ENCODE results near the gene ACTR3C. TPM values are rescaled to one million over a fixed set of nuclear protein-coding genes. Genes with fewer than 3 reads are reported as not detected.

The ACTR3C gene
- polyA plus RNA-seq (ENCODE audit: insufficient read length in 10 of 10) = 1 to 10 TPM in 8 of 10 donors, under 1 TPM in 2; 0.59 to 3.2 (median 1.4) TPM
- long read RNA-seq, donor 1 = 0 reads
- long read RNA-seq, donor 2, full-length matches to known transcripts = 1 of 1 reads
- long read RNA-seq, donor 2, partial matches to known transcripts = 0 of 1 reads
- long read RNA-seq, donor 2, other reads (novel, unspliced or antisense) = 0 of 1 reads
- long read RNA-seq, donor 3 = 0 reads
- long read RNA-seq, donor 4 = 0 reads
- long read RNA-seq, donor 5 = 0 reads
- long read RNA-seq, donor 6 = 0 reads
- long read RNA-seq, donor 7 = 0 reads
- long read RNA-seq, donor 8 = 0 reads
- long read RNA-seq, donor 9 = 0 reads

DNA sequence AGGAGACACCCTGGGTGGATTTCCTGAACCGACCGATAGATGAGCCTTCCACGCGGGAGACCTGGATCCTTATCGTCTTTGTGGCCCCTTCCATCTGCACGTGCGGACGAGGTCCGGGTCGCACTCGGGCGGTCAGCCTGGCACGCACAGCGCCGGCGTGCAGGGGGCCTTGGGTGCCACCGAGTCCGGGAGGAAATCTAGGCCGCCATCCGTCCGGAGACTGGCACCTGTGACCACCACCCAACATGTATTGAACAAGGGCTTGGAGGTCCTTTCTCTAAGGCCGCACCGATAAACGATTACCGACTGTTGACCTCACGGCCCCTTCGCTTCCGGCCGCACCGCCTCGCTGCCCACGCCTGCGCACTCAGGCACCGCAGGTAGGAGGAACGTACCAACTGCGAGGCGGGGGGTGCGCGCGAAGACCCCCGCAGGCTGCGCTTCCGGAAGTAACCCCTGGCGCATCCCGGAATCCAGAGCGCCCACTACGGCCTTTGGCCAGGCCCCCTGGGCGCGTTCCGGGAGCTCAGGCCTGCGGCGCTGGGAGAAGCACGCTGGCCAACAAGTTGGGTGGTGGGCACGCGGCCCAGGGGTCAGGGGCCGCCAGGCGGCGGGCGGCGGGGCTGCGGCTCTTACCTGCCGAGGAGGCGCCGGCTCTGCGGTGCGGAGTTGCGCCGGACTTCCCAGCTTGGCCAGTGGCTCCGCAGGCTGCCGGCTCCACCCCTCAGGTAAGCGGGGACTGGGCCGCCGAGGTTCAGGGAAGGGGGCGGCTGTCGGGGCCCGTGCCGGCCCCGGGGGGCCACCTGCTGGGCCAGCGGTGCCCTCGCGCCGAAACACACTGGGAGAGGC is at the start of gene ACTR3C, which contains the start of gene LRRC61:
ACTR3C (minus strand) TSS at position 713 of the 849 bp plus-strand sequence. CDS start 28,249 bp downstream, outside the sequence.
LRRC61 (plus strand) TSS at position 523 of the 849 bp plus-strand sequence. CDS start 13,507 bp downstream, outside the sequence.
- peak in 1 of 3 donors; percentile 73 for DNase-seq

DNA sequence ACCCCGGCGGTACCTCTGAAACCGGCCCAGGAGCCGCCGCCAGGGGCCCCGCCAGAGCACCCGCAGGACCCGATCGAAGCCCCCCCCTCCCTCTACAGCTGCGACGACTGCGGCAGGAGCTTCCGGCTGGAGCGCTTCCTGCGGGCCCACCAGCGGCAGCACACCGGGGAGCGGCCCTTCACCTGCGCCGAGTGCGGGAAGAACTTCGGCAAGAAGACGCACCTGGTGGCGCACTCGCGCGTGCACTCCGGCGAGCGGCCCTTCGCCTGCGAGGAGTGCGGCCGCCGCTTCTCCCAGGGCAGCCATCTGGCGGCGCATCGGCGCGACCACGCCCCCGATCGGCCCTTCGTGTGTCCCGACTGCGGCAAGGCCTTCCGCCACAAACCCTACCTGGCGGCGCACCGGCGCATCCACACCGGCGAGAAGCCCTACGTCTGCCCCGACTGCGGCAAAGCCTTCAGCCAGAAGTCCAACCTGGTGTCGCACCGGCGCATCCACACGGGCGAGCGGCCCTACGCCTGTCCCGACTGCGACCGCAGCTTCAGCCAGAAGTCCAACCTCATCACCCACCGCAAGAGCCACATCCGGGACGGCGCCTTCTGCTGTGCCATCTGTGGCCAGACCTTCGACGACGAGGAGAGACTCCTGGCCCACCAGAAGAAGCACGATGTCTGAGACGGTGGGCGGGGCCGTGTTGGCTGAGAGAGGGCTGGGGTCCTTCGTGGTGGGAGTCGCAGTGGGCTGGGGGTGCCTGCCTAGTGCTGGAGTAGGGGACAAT is 49.1 kb upstream of the ACTR3C start:
- no peak for DNase-seq

DNA sequence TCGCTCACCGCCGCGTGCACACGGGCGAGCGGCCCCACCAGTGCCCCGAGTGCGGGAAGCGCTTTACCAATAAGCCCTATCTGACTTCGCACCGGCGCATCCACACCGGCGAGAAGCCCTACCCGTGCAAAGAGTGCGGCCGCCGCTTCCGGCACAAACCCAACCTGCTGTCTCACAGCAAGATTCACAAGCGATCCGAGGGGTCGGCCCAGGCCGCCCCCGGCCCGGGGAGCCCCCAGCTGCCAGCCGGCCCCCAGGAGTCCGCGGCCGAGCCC is 48.6 kb upstream of the ACTR3C start:
- no peak for DNase-seq

DNA sequence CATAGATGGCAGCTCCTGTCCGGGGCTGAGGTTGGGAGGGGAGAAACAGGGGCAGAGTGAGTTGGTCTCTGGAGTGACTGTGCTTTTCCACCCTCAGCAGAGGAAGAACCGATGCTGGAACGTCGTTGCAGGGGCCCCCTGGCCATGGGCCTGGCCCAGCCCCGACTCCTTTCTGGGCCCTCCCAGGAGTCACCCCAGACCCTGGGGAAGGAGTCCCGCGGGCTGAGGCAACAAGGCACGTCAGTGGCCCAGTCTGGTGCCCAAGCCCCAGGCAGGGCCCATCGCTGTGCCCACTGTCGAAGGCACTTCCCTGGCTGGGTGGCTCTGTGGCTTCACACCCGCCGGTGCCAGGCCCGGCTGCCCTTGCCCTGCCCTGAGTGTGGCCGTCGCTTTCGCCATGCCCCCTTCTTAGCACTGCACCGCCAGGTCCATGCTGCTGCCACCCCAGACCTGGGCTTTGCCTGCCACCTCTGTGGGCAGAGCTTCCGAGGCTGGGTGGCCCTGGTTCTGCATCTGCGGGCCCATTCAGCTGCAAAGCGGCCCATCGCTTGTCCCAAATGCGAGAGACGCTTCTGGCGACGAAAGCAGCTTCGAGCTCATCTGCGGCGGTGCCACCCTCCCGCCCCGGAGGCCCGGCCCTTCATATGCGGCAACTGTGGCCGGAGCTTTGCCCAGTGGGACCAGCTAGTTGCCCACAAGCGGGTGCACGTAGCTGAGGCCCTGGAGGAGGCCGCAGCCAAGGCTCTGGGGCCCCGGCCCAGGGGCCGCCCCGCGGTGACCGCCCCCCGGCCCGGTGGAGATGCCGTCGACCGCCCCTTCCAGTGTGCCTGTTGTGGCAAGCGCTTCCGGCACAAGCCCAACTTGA is 48.0 kb upstream of the ACTR3C start:
- no peak for DNase-seq

DNA sequence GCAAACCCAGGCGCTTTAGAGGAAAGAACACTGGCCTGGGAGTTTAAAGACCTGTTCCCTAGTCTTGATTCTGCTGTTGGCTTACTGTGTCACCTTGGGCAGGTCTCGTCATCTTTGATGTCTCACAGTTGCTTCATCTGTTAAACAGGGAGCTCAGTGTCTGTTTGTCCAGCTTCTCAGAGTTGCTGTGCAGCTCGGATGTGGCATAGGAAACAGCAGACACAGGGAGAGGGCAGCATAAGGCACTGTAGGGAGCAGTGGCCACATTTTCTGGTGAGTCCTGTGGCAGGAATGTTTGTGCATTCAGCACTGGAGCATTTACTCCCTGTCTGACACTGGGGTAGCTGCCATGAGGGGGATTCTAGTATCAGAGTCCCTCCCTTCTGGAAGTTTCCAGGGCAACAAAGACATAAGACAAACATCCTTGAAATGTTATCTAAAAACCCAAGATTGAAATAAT is 47.3 kb upstream of the ACTR3C start:
- DNase-seq = no peak

DNA sequence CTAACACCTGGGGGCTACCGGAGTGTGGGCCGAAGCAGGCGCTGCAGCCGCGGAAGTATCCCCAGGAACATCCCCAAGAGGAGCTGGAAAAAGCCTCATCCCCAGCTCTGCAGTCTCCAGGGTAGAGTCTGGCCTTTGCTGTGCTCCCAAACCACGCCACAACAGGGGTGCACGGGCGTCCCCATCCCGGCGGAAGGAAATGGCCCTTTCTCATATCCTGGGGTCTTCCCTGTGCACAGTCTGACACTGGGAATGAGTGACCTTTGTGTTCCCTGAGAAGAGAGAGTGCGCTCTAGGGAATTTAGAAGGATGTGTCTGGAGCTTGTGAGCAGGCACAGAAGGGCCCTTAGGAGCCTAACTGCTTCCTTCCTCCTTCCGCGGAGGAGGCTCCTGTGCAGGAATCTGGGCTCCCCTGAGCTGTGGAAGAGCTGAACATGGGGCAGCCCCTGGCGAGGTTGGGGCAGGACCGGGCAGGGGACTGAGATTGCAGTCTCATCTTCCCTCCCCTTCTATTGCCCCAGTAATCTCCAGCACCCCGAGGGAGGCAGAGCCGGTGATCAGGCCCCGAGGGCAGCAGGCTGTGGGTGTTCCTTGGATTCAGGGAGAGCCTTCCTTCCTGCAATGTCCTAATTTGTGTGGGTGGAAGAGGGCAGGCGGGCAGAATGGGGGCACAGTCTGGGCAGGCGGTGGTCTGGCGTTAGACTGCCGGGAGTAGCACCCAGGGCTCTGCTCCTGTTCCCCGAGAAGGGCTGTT is 46.6 kb upstream of the ACTR3C start:
- no peak for DNase-seq

DNA sequence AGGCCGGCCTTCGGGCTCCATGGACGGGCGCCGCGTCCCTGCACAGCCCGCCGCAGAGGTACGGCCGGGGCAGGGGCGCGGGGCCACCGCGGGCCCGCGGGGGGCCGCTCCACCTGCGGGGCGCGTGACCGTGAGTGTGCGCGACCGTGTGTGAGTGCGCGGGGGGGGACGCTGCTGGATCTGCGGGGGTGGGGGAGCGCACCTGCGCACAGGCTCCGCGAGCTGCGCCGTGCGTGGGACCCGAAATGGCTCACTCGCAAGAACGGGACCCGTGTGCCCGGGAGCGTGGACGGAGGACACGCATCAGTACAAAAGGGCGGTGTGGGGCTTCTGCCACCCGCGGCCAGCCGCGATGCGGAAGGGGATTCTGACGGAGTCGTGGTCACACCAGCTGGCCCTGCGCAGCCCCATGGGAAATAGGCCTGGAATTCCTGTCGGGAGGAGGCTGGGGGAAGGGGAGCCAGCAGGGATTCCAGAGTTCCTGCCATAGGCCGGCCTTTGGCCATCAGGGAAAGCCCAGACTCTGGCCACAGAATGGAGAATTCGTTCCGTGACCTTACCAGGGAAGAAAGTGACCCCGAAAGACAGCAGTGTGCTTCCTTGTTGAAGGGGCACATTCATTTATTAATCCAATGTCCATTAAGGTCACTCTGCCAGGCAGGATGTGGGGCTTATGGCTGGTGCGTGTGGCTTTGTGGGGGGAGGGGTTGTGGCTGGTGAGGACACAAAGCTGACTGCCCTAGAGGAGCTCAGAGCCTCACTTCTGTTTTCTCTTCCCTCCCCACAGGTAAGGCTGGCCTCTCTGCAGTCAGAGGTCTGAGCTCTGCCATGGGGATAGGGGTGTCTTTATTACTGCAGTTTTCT is 45.8 kb upstream of the ACTR3C start:
- peak; percentile 63 to 77 (median 64) for DNase-seq

DNA sequence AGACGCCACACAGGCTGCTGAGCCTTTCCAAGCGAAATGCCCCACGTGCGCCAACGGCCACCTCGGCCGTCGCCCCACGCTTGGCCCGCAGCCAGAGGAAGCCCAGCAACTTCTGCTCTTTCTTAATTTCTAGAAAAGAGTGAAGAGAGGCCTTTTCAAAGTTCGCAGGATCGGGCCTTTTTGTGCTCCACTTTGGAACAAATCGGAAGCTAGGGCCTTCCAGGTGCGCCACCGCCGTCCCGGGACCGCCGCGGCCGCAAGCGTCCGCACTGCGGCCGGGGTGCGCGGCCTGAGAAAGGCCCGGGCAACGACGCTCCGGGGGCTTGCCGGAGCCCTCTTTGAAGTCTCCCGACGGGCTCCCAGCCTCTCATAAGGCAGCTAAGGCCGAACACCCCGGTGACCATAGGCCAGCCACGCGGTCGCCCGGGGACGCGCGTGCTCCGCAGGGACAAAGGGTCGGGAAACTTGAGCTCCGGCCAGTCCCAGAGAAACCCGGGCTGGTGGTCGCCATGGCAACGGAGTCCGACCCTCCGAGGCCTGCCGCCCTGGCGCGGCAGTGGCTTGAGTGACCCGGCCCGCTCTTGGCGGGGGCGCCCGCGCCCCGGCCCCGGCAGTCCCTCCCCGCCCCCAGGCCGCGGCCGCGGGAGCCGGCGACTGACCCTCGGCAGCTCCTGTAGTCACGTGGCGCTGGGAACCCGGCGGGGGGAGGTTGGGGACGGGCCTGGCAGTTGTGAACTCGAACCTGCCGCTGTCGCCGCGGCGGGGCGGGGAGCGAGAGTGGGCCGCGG is 44.9 kb upstream of the ACTR3C start, which contains the start of gene REPIN1:
REPIN1 (plus strand) TSS at position 727 of the 788 bp plus-strand sequence. CDS start 890 bp downstream, outside the sequence.
- DNase-seq = peak; percentile 86 to 95 (median 92)

DNA sequence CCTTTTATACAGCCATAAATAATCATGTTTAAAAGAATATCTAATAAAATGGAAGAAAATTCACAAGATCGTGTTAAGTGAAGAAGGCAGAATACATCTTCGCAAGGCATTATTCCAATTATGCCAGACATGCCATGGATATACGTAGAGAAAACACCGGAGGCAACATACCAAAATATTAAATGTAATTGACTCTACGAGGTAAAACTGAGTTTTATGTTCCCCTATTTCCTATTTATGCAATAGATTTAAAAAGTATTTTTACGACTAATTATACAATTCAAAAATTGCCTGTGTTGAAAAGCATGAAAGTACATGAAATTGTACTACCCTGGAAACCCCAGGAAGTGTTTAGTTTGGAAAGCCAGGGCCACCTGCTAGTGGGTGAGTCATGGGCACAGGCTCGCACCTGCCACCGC is 44.3 kb upstream of the ACTR3C start:
- DNase-seq = no peak

DNA sequence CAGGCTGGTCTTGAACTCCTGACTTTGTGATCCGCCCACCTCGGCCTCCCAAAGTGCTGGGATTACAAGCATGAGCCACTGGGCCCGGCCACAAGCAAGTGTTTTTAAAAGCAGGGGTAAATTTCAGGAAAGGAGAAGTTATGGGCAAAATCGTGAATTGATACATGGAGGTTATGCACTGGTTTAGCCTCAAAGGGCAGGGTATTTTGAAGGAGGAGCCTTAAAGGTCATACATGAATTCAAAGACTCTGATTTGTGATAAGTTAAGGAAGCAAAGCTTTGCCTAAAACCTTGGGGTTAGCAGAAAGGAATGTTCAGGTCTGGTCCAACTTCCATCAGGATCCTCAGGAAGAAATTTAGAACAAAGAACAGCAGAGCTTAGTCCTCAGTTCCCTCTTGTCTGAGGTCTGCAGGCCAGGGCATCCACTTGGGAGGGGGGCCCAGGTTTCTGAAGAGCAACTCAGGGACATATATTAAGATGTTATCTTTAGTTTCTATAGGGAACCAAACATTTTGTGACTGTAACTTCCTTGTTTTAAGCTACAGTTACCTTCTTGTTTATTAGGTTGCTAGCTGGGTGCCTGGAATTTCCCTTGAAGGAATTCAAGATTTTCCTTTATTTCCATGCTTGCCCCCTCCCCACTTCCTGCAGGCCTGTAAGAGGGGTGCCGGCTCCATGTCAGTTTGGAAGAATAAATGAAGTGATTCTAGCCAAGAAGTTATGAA is 42.5 kb upstream of the ACTR3C start:
- no peak for DNase-seq

DNA sequence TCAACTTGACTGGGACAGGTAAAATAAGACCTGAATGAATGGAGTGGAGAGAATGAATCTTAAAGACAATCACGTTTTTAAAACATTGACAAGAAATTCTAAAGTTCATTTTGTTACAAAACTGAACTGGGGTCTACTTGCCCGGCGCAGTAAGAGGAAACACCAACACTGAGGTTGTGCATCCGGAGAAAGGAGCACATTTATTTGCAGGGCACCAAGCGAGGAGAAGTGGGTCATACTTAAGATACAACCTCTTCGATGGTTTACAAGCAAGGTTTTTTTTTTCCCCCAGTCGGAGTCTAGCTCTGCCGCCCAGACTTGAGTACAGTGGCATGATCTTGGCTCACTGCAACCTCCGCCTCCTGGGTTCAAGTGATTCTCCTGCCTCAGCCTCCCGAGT is 41.8 kb upstream of the ACTR3C start:
- no peak for DNase-seq

DNA sequence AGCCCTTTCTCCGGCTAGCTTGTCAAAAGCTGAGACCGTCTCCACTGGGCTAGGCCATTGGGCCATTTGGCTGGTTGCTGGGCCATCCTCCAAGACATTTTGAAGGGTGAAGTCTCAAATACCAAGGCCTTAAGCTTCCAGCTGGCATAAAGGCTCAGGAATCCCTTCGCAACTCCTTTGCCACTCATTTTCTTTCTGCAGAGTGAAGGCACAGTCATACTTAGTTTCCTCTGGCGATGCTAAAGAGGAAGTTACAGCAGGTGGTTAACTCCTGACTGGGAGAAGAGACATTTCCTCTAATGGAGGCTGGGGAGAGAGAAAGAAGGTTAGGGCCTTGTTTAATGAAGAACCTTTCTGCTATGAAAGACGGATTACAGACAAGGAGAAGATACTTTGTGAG is 40.5 kb upstream of the ACTR3C start:
- no peak for DNase-seq

DNA sequence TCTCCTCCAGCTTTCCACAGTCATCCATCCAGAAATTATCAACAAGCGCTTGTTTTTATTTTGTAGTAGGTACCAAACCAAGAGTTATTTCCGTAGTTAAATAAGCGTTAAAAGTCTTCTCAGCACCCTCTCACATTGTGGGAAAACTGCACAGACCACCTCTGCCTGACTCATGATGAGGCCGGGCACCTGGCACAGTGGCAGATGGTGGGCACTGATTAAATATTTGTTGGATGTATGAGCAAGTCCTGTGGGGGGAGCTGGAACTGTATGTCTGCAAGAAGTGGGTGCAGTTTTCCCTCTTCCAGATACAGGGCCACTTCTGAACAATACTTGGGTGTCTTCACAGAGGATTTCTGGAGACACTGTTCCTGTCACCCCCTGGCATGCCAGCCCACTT is 40.0 kb upstream of the ACTR3C start:
- DNase-seq = no peak

DNA sequence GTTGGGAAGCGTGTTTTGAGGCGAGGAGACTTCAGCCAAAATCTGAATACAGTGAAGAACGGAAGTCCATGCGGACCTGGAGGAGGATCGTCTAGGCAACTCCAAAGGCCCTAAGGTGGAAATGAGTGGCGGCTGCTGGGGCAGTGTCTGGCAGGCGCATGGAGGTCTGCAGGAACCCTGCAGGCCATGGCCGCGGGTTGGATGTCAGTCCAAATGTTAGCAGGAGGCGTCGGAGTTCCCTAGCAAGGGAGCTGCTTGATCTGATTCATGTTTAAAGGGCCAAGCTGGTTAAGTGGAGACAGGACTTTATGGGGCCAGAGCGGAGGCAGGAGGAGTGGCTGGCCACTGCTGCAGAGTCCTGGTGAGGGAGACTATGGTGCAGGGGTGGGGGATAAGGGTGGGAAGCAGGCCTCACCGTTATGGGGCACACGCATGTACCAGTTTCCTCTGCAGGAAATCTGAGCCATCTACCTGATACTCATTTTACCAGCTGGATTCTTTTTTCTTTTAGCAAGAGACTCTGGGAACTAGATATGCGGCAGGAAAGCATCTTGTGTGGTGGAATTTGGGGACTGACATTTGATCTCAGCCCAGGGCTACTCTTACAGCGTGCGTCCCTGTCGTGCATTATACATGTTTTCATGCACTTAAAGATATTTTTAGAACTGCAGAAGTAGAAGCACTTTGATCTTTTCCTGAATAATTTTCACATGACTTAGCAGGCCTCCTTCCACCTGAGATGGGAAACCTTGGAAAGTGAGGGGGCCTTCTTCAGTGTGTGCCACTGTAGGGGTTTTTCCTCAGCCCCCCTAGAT is 38.7 kb upstream of the ACTR3C start:
- DNase-seq = no peak

DNA sequence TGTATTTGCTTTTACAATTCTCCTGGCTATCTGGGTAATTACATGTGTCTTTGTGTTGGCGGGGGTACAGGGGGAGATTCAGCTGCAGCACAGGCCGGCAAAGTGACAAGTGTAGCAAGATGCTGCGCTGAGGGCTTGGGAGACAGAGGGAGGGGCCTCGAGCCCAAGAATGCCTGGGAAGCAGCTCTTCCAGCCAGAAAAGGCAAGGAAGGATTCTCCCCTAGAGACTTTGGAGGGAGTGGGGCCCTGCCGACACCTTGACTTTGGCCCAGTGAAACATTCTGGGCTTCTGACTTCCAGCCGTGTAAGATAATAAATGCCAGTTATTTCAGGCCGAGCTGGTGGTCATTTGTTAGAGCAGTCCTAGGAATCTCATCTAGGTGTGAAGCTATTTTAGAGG is 38.1 kb upstream of the ACTR3C start:
- no peak for DNase-seq

DNA sequence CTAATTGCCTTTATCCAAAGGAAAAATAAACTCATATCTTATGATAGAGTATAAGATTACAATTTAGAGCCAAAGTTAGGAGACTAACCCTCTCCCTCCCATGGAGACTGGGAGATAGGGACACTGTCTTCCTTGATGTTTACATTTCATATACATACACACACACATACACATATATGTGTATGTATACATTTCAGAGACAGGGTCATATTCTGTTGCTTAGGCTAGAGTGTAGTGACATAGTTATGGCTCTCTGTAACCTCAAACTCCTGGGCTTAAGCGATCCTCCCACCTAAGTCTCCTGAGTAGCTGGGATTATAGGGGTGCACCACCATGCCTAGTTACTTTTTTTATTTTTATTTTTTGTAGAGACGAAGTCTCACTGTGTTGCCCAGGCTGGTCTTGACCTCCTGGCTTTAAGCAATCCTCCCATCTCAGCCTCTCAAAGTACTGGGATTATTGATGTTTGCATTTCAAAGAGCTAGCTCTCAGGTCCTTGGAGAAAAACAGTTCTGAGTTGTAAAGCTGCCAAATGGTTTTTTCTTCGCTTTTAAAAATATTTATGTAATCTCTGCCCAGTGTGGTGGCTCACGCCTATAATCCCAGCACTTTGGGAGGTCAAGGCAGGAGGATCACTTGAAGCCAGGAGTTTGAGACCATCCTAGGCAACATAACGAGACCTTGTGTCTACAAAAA is 37.2 kb upstream of the ACTR3C start:
- DNase-seq = no peak
